Stimulated activated CD4-positive, alpha-beta T cell treated with anti-CD3 and anti-CD28 coated beads, Interleukin-1b, Interleukin-23, amount 100 ng/mL, for 24 hours (primary cell): ENCODE data around the gene SLC23A3.
"Not testable (repeated sequence)": the region's sequence is repeated elsewhere in the genome, so short reads cannot be mapped to it uniquely, and the experiment has no call there.

Experiments
- DNase-seq, 4 experiments: peaks; one replicate each; pipeline ENCODE4 v3.0.0-alpha.2; 2020; ENCODE audit warnings: low read depth in 4 of 4, low spot score in 1 of 4

The SLC23A3 gene

GRCh38 chr2:219205981-219206327 is 36.1 kb upstream of the SLC23A3 start:
- no peak for DNase-seq

- DNase-seq = no peak
Measured at GRCh38 chr2:219205165-219205538, 35.3 kb upstream of the SLC23A3 start.

- no peak for DNase-seq
Measured at GRCh38 chr2:219204425-219205164, 34.8 kb upstream of the SLC23A3 start.

GRCh38 chr2:219201331-219201730 is 31.5 kb upstream of the SLC23A3 start:
- DNase-seq = not testable (repeated sequence)

- not testable (repeated sequence) for DNase-seq
Measured at GRCh38 chr2:219200502-219201326, 30.9 kb upstream of the SLC23A3 start.

GRCh38 chr2:219199470-219200211 is 29.8 kb upstream of the SLC23A3 start:
- no peak for DNase-seq

GRCh38 chr2:219198974-219199373 is 29.1 kb upstream of the SLC23A3 start:
- no peak for DNase-seq

- no peak for DNase-seq
Measured at GRCh38 chr2:219197388-219197787, 27.6 kb upstream of the SLC23A3 start.

GRCh38 chr2:219186754-219187456 is 17.1 kb upstream of the SLC23A3 start:
- no peak for DNase-seq

- DNase-seq = no peak
Measured at GRCh38 chr2:219184121-219184520, 14.3 kb upstream of the SLC23A3 start.

GRCh38 chr2:219183151-219183772 is 13.4 kb upstream of the SLC23A3 start:
- DNase-seq = no peak

GRCh38 chr2:219182331-219183150 is 12.7 kb upstream of the SLC23A3 start:
- DNase-seq = no peak

- DNase-seq = no peak
Measured at GRCh38 chr2:219181531-219181930, 11.7 kb upstream of the SLC23A3 start.

- no peak for DNase-seq
Measured at GRCh38 chr2:219180961-219181360, 11.1 kb upstream of the SLC23A3 start.

GRCh38 chr2:219179601-219180465 is 10.0 kb upstream of the SLC23A3 start:
- no peak for DNase-seq

- no peak for DNase-seq
Measured at GRCh38 chr2:219178377-219179175, 8.7 kb upstream of the SLC23A3 start.

- peak; percentile 49 to 68 (median 56) for DNase-seq
Measured at GRCh38 chr2:219177552-219178376, 7.9 kb upstream of the SLC23A3 start, which contains the start of gene RETREG2. Gene RETREG2, plus strand, starts transcription at chr2:219178275. Its CDS starts 78 bp downstream, at chr2:219178353.
